Subcutaneous abdominal adipose tissue (tissue), 5 donors: Measurements from ENCODE around the gene CLCN4.

Experiments
- H3K27ac ChIP-seq: one replicate; pipeline ENCODE4 v1.7.0; 2013; ENCODE audit warnings: low read depth, mild to moderate bottlenecking, inconsistent platforms, low read length, moderate library complexity
- H3K27me3 ChIP-seq, 5 donors: one replicate each; pipeline ENCODE4 v1.7.0; 2013; ENCODE audit warnings: low read length in 5 of 5, inconsistent platforms in 1 of 5; ENCODE audit not compliant: control insufficient read depth in 5 of 5, insufficient read depth in 4 of 5
- H3K36me3 ChIP-seq, 5 donors: one replicate each; pipeline ENCODE4 v1.7.0; 2013; ENCODE audit warnings: low read length in 5 of 5; ENCODE audit not compliant: control insufficient read depth in 5 of 5, insufficient read depth in 5 of 5
- H3K4me1 ChIP-seq, 5 donors: one replicate each; pipeline ENCODE4 v1.7.0; 2013; ENCODE audit warnings: low read length in 5 of 5, mild to moderate bottlenecking in 3 of 5, moderate library complexity in 1 of 5; ENCODE audit not compliant: control insufficient read depth in 5 of 5, insufficient read depth in 5 of 5
- H3K4me3 ChIP-seq, 5 donors: one replicate each; pipeline ENCODE4 v1.7.0; 2013; ENCODE audit warnings: low read length in 5 of 5, low read depth in 1 of 5
- H3K9ac ChIP-seq, 5 donors: one replicate each; pipeline ENCODE4 v1.7.0; 2013; ENCODE audit warnings: low read length in 5 of 5, mild to moderate bottlenecking in 4 of 5, moderate library complexity in 3 of 5
- H3K9me3 ChIP-seq, 5 donors: one replicate each; pipeline ENCODE4 v1.7.0; 2013; ENCODE audit warnings: low read length in 5 of 5; ENCODE audit not compliant: control insufficient read depth in 5 of 5
- donor health status: healthy.
- donor health status: healthy.
- donor health status: healthy.
- donor health status: healthy.
- donor health status: healthy.

Gene CLCN4

DNA sequence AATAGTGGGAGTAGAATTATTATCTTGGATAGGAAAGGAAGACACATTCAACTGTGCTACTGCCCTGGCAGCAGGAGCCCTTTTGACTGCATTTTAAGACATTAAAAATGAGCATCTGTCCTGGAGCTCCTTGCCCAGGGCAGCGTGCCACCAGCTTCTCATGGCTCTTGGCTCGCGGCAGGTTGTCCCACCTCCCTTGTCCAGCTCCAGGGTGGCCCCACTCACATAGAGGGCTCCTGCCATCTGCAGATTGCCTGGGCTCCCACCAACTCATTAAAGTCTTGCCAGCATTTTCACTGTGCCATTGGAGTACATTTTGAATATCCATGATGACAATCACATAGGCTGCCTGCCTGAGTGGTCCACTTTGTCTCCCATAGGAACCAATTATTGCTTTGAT lies 27.0 kb downstream of the CLCN4 start:
- no peak overlapping the region for H3K4me3 ChIP-seq
- H3K9ac ChIP-seq: no peak overlapping the region
- H3K4me1 ChIP-seq: peaks cover 0 to under 1% (median 0%) of the 10 kb centered on the region in 5 donors
- no peak overlapping the region for H3K27ac ChIP-seq
- peaks cover 0 to 14% (median 9%) of the 10 kb centered on the region in 5 donors for H3K27me3 ChIP-seq
- H3K36me3 ChIP-seq: no peaks in the 10 kb centered on the region
- H3K9me3 ChIP-seq: no peaks in the 10 kb centered on the region

- Histone ChIP-seq H3K9me3 (no peaks in the 10 kb centered on the region), H3K9ac (no peak overlapping the region), H3K27ac (no peak overlapping the region), H3K36me3 (no peaks in the 10 kb centered on the region), H3K4me1 (peaks cover 0 to 5% (median 0%) of the 10 kb centered on the region in 5 donors), H3K27me3 (peaks cover 0 to 17% (median 7%) of the 10 kb centered on the region in 5 donors), H3K4me3 (no peak overlapping the region)
These were observed 27.6 kb downstream of the CLCN4 start for GRCh38 chrX:10184411-10184810.

- Histone ChIP-seq H3K9ac (no peak overlapping the region), H3K4me3 (no peak overlapping the region), H3K4me1 (peaks cover 0 to 5% (median 2%) of the 10 kb centered on the region in 5 donors), H3K9me3 (no peaks in the 10 kb centered on the region), H3K27me3 (peaks cover 0 to 18% (median 7%) of the 10 kb centered on the region in 5 donors), H3K27ac (no peak overlapping the region), H3K36me3 (no peaks in the 10 kb centered on the region)
These were observed 29.6 kb downstream of the CLCN4 start for GRCh38 chrX:10186355-10186754.

DNA sequence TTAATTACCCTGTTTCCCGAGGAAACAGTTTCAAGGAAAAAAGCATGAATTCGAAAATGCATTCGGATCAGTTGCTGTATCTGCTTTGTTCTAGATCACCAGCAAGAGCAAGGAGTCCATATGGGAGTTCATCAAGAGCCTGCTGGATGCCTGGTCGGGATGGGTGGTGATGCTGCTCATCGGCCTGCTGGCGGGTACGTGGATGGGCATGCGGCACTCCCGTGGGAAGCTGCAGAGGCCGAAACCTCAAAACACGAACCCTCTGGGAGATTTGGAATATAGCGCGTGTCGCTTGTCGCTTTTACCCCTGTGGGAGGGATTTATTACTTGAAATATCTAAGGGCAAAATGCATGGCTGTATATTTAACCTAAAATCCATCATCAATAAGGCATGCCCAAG lies 30.6 kb downstream of the CLCN4 start:
- peaks cover 0 to 5% (median 2%) of the 10 kb centered on the region in 5 donors for H3K4me1 ChIP-seq
- H3K9me3 ChIP-seq: no peaks in the 10 kb centered on the region
- H3K9ac ChIP-seq: no peak overlapping the region
- H3K36me3 ChIP-seq: no peaks in the 10 kb centered on the region
- no peak overlapping the region for H3K4me3 ChIP-seq
- peaks cover 2 to 15% (median 7%) of the 10 kb centered on the region in 5 donors for H3K27me3 ChIP-seq
- no peak overlapping the region for H3K27ac ChIP-seq

DNA sequence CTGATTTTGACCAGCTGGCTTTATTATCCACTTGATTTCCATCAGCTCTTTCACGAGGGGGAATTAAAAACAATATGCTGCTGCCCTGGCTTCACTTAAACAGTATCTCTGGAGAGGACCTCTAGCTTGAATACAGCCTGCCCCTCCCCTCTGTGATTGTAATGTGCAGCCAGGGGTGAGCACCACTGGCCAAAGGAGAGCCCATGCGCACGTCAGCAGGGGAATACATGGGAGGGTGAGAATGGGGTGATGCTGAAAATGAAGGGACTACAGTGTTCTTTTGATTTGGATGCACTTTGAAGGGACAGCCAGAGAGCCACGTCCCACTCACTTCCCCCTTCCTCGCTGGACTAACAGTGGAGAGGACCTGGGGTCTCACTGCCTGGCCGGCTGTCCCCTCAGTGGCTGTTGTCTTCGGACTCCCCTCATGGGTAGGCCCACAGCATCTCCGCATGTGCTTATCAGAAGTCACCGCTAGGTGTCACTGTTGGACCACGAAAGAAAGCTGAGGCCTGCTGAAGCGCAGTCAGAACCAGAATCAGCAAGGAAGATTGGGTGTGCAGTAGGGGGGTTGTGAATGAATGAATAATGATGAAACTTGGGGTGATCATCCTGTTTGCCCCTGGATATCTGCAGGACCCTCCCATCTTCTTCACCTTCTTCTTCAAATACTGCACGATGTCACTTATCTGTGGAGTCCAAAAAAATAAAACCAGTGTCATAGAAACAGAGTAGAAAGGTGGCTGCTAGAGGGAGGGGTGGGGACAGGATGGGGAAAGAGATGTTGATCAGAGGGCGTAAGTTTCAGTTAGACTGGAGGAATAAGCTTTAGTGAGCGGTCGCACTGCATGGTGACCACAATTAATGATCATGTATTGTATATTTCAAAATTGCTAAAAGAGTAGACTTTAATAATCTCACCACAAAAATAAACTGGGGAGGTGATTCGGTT lies 32.8 kb downstream of the CLCN4 start:
- Histone ChIP-seq H3K4me3 (no peak overlapping the region), H3K27me3 (peaks cover 2 to 15% (median 7%) of the 10 kb centered on the region in 5 donors)

DNA sequence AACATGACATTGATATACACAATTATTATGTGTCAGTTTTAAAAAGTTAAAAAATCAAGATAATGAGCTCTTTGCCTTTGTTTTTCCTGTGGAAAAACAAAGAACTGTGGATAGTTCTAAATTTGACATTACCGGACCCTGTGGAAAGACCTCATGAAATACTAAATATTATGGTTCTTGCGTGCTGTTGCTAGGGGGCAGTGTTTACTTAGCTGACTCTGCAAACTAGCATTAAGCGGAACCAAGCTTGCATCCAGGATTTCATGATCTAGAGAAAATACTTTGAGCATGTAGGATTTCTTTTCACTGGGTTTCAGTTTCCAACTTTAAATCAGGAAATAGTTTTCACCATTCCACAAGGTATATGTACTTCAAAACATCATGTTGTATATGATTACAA lies 33.6 kb downstream of the CLCN4 start:
- Histone ChIP-seq H3K27me3 (peaks cover under 1 to 15% (median 6%) of the 10 kb centered on the region in 5 donors), H3K4me1 (peaks cover 0 to 5% (median 2%) of the 10 kb centered on the region in 5 donors), H3K36me3 (no peaks in the 10 kb centered on the region), H3K4me3 (no peak overlapping the region), H3K27ac (no peak overlapping the region), H3K9ac (no peak overlapping the region), H3K9me3 (peaks cover 0 to under 1% (median 0%) of the 10 kb centered on the region in 5 donors)

More for the DNA sequence above, 32.8 kb downstream of the CLCN4 start:
- no peak overlapping the region for H3K9ac ChIP-seq
- no peaks in the 10 kb centered on the region for H3K9me3 ChIP-seq
- no peaks in the 10 kb centered on the region for H3K36me3 ChIP-seq
- peaks cover 0 to 5% (median 2%) of the 10 kb centered on the region in 5 donors for H3K4me1 ChIP-seq
- H3K27ac ChIP-seq: no peak overlapping the region

DNA sequence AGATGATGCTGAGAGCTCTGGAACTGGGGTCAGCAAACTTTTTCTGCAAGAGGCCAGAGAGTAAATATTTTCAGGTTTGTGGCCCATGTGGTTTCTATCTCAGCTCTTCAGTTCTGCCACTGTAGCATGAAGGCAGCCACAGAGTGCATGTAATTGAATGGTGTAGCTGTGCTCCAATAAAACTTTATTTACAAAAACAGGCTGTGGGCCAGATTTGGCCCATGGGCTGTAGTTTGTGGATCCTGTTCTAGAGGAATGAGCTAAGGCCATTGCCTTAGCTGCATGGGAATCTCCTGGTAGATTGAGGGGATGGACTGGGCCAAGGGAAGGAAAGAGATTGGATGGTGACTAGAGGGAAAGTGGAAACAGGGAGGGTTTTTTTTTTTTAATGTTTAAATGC lies 36.8 kb downstream of the CLCN4 start:
- Histone ChIP-seq H3K9me3 (peaks cover 0 to 11% (median 0%) of the 10 kb centered on the region in 5 donors), H3K36me3 (peaks cover 0 to 5% (median 0%) of the 10 kb centered on the region in 5 donors), H3K4me1 (peaks cover 0 to 5% (median 3%) of the 10 kb centered on the region in 5 donors), H3K9ac (no peak overlapping the region), H3K4me3 (no peak overlapping the region), H3K27me3 (peaks cover 0 to 6% (median 0%) of the 10 kb centered on the region in 5 donors), H3K27ac (no peak overlapping the region)

DNA sequence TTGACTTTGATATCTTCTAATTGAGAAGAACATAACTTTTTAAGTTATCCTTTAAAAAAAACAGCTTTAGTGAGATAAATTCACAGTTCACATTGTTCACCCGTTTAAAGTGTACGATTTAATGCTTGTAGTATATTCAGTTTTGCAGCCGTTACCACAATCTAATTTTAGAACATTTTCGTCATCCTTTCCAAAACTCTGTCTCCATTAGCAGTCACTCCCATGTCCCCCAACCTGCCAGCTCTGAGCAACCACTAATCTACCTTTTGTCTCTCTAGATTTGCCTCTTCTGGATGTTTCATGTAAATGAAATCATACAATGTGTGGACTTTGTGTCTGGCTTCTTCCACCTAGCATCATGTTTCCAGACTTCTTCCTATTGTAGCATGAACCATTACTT lies 38.6 kb downstream of the CLCN4 start:
- peaks cover 0 to 5% (median 0%) of the 10 kb centered on the region in 5 donors for H3K36me3 ChIP-seq
- H3K9me3 ChIP-seq: peaks cover 0 to 11% (median 0%) of the 10 kb centered on the region in 5 donors
- peaks cover 0 to 6% (median 0%) of the 10 kb centered on the region in 5 donors for H3K27me3 ChIP-seq
- H3K4me1 ChIP-seq: peaks cover 0 to 3% (median 0%) of the 10 kb centered on the region in 5 donors
- H3K4me3 ChIP-seq: no peak overlapping the region
- no peak overlapping the region for H3K9ac ChIP-seq
- no peak overlapping the region for H3K27ac ChIP-seq

- H3K4me1 ChIP-seq: peaks cover 0 to 3% (median 0%) of the 10 kb centered on the region in 5 donors
- H3K9me3 ChIP-seq: peaks cover 0 to 11% (median 0%) of the 10 kb centered on the region in 5 donors
- peaks cover 0 to 5% (median 0%) of the 10 kb centered on the region in 5 donors for H3K36me3 ChIP-seq
- H3K9ac ChIP-seq: no peak overlapping the region
- peaks cover 0 to 6% (median 0%) of the 10 kb centered on the region in 5 donors for H3K27me3 ChIP-seq
- H3K27ac ChIP-seq: no peak overlapping the region
- H3K4me3 ChIP-seq: no peak overlapping the region
These were observed 39.2 kb downstream of the CLCN4 start for GRCh38 chrX:10195947-10196346.
